ENCODE measurements around the gene DDX42. TPM values are rescaled to one million over a fixed set of nuclear protein-coding genes. Genes with fewer than 3 reads are reported as not detected.

Gene DDX42
- total and polyA plus RNA-seq, 2 of the 13 experiments (the other 11 are each of a cell fraction or from before 2014, with no cell fraction given) = 87.2 to 92.9 TPM

GRCh38 chr17:63826468-63827001 lies 52.6 kb downstream of the DDX42 start (continued):
- TF ChIP-seq PCBP2 (optimal IDR thresholded peaks at IDR 0.05; ENCODE audit: low read depth, low read length, poor library complexity, severe bottlenecking) = no peak
- TF ChIP-seq NR2F2 (IDR thresholded peaks at IDR 0.05; ENCODE audit: borderline replicate concordance, low read depth) = no peak
- TF ChIP-seq ZNF605 (CRISPR knock-in tag; IDR thresholded peaks at IDR 0.05) = no peak
- no peak for TF ChIP-seq TCF7L2 (IDR thresholded peaks at IDR 0.05; ENCODE audit: low read depth, low read length)
- TF ChIP-seq ZNF737 (CRISPR knock-in tag; IDR thresholded peaks at IDR 0.05; ENCODE audit: borderline replicate concordance) = no peak; the same call in 1 of the 2 replicates
- no peak for TF ChIP-seq E2F2 (CRISPR knock-in tag; IDR thresholded peaks at IDR 0.05; ENCODE audit: borderline replicate concordance)
- no peak for TF ChIP-seq LCORL (IDR thresholded peaks at IDR 0.05)
- no peak for TF ChIP-seq LCORL (CRISPR knock-in tag; IDR thresholded peaks at IDR 0.05)
- no peak for TF ChIP-seq ZNF574 (CRISPR knock-in tag; IDR thresholded peaks at IDR 0.05)
- no peak for TF ChIP-seq SKI (IDR thresholded peaks at IDR 0.05; ENCODE audit: partially characterized antibody)
- peak; percentile 56; the same call in 1 of the 2 replicates for TF ChIP-seq MAF1 (CRISPR knock-in tag; IDR thresholded peaks at IDR 0.05; ENCODE audit: borderline replicate concordance)
- TF ChIP-seq ZNF83 (CRISPR knock-in tag; IDR thresholded peaks at IDR 0.05; ENCODE audit: borderline replicate concordance) = 0 out of 2 replicates have a peak, but pooled peaks have one; percentile 24
- no peak for TF ChIP-seq ZNF704 (CRISPR knock-in tag; IDR thresholded peaks at IDR 0.05; ENCODE audit: borderline replicate concordance)
- TF ChIP-seq NFE2L1 (CRISPR knock-in tag; IDR thresholded peaks at IDR 0.05; ENCODE audit: borderline replicate concordance) = no peak
- TF ChIP-seq IKZF4 (CRISPR knock-in tag; IDR thresholded peaks at IDR 0.05; ENCODE audit: borderline replicate concordance, low read depth, not compliant biosample characterization) = no peak
- no peak for TF ChIP-seq CEBPB (IDR thresholded peaks at IDR 0.05; ENCODE audit: borderline replicate concordance, low read depth, low read length)
- TF ChIP-seq ZFP1 (CRISPR knock-in tag; IDR thresholded peaks at IDR 0.05) = no peak
- TF ChIP-seq MED1 (CRISPR knock-in tag; IDR thresholded peaks at IDR 0.05) = no peak
- 0 out of 2 replicates have a peak, but pooled peaks have one; percentile 13 for TF ChIP-seq AKAP8 (CRISPR knock-in tag; IDR thresholded peaks at IDR 0.05)
- TF ChIP-seq ZBED4 (CRISPR knock-in tag; IDR thresholded peaks at IDR 0.05; ENCODE audit: borderline replicate concordance) = no peak
- TF ChIP-seq ZNF850 (CRISPR knock-in tag; conservative IDR thresholded peaks at IDR 0.05) = no peak
- peak; percentile 30; the same call in 1 of the 2 replicates for TF ChIP-seq ATF7-NPFF (CRISPR knock-in tag; IDR thresholded peaks at IDR 0.05; ENCODE audit: low read depth)
